Measurements from ENCODE around the gene ATP6AP1.

ATP6AP1 gene

GRCh38 chrX:154428176-154429171 lies at the start of gene ATP6AP1:
ATP6AP1 (plus strand) TSS chrX:154428677; CDS start chrX:154428693, 16 bp downstream.
- DNase-seq (ENCODE audit: extremely low read depth, low read depth), result peak; percentile 78
- H3K4me3 ChIP-seq (replicated peaks; ENCODE audit: low read depth, low read length), result peak within 1 kb of the TSS; percentile 58
- TF ChIP-seq CTCF (IDR thresholded peaks at IDR 0.05; ENCODE audit: low read depth, low read length, missing control alignments), result no peak

- peak within 1 kb of the TSS; percentile 74 for H3K4me3 ChIP-seq (replicated peaks; ENCODE audit: low read depth, low read length)
- TF ChIP-seq CTCF (IDR thresholded peaks at IDR 0.05; ENCODE audit: low read depth, low read length, missing control alignments), result no peak
- DNase-seq (ENCODE audit: extremely low read depth, low read depth), result peak; percentile 85
These were observed 49.5 kb upstream of the ATP6AP1 start, which contains the start of gene EMD for GRCh38 chrX:154378799-154379568. EMD (plus strand) TSS chrX:154379295; CDS start chrX:154379485, 190 bp downstream.

- DNase-seq (ENCODE audit: extremely low read depth, low read depth), result no peak
- H3K4me3 ChIP-seq (replicated peaks; ENCODE audit: low read depth, low read length), result peak overlapping the region; percentile 74
- TF ChIP-seq CTCF (IDR thresholded peaks at IDR 0.05; ENCODE audit: low read depth, low read length, missing control alignments), result no peak
These were observed 48.9 kb upstream of the ATP6AP1 start for GRCh38 chrX:154379569-154379951.

GRCh38 chrX:154380153-154380552 lies 48.3 kb upstream of the ATP6AP1 start:
- no peak for TF ChIP-seq CTCF (IDR thresholded peaks at IDR 0.05; ENCODE audit: low read depth, low read length, missing control alignments)
- peak overlapping the region; percentile 74 for H3K4me3 ChIP-seq (replicated peaks; ENCODE audit: low read depth, low read length)
- no peak for DNase-seq (ENCODE audit: extremely low read depth, low read depth)

GRCh38 chrX:154380787-154381186 lies 47.7 kb upstream of the ATP6AP1 start:
- H3K4me3 ChIP-seq (replicated peaks; ENCODE audit: low read depth, low read length), result peak overlapping the region; percentile 74
- TF ChIP-seq CTCF (IDR thresholded peaks at IDR 0.05; ENCODE audit: low read depth, low read length, missing control alignments), result no peak
- no peak for DNase-seq (ENCODE audit: extremely low read depth, low read depth)

GRCh38 chrX:154381271-154381670 lies 47.2 kb upstream of the ATP6AP1 start:
- no peak overlapping the region for H3K4me3 ChIP-seq (replicated peaks; ENCODE audit: low read depth, low read length)
- no peak for DNase-seq (ENCODE audit: extremely low read depth, low read depth)
- TF ChIP-seq CTCF (IDR thresholded peaks at IDR 0.05; ENCODE audit: low read depth, low read length, missing control alignments), result no peak

Measured in HFF-Myc (cell line).